ENCODE measurements around the gene TRRAP.

The TRRAP gene

GRCh38 chr7:98870121-98870651 lies 8.1 kb upstream of the TRRAP start (continued):
- no peak for TF ChIP-seq ZNF26 (tag by site-specific recombination; IDR thresholded peaks at IDR 0.05)
- TF ChIP-seq GLI2 (tag by site-specific recombination; IDR thresholded peaks at IDR 0.05; ENCODE audit: borderline replicate concordance, low read depth), result no peak
- TF ChIP-seq ZNF19 (tag by site-specific recombination; IDR thresholded peaks at IDR 0.05; ENCODE audit: low read depth), result no peak
- TF ChIP-seq ZNF529 (tag by site-specific recombination; IDR thresholded peaks at IDR 0.05; ENCODE audit: insufficient replicate concordance), result no peak
- no peak for TF ChIP-seq ZNF660 (tag by site-specific recombination; IDR thresholded peaks at IDR 0.05)
- peak; percentile 52 for TF ChIP-seq ZIC2 (tag by site-specific recombination; IDR thresholded peaks at IDR 0.05)
- TF ChIP-seq KLF10 (tag by site-specific recombination; IDR thresholded peaks at IDR 0.05), result no peak
- TF ChIP-seq ZNF426 (tag by site-specific recombination; IDR thresholded peaks at IDR 0.05), result no peak
- TF ChIP-seq ZFHX2 (tag by site-specific recombination; conservative IDR thresholded peaks at IDR 0.05), result peak; percentile 68
- TF ChIP-seq ZNF76 (tag by site-specific recombination; IDR thresholded peaks at IDR 0.05; ENCODE audit: borderline replicate concordance, low read depth), result no peak
- TF ChIP-seq TRIM28 (IDR thresholded peaks at IDR 0.05; ENCODE audit: borderline replicate concordance, low read length), result no peak
- no peak for TF ChIP-seq ZSCAN30 (tag by site-specific recombination; IDR thresholded peaks at IDR 0.05)
- TF ChIP-seq ZNF664 (tag by site-specific recombination; IDR thresholded peaks at IDR 0.05), result no peak
- no peak for TF ChIP-seq ZNF146 (tag by site-specific recombination; IDR thresholded peaks at IDR 0.05)
- TF ChIP-seq WT1 (tag by site-specific recombination; IDR thresholded peaks at IDR 0.05), result no peak
- no peak for TF ChIP-seq ZSCAN16 (tag by site-specific recombination; IDR thresholded peaks at IDR 0.05)
- TF ChIP-seq ZBTB17 (tag by site-specific recombination; IDR thresholded peaks at IDR 0.05), result peak; percentile 52; the same call in 1 of the 2 replicates
- no peak for TF ChIP-seq ZNF416 (tag by site-specific recombination; IDR thresholded peaks at IDR 0.05)
- TF ChIP-seq ZNF37A (tag by site-specific recombination; IDR thresholded peaks at IDR 0.05), result no peak
- no peak for TF ChIP-seq ZNF830 (tag by site-specific recombination; IDR thresholded peaks at IDR 0.05; ENCODE audit: low read depth)
- TF ChIP-seq CTCF (tag by site-specific recombination; IDR thresholded peaks at IDR 0.05), result no peak
- no peak for TF ChIP-seq ZNF548 (tag by site-specific recombination; IDR thresholded peaks at IDR 0.05)
- peak; percentile 75 for TF ChIP-seq ZBTB26 (tag by site-specific recombination; optimal IDR thresholded peaks at IDR 0.05)
- no peak for TF ChIP-seq ZBTB11 (tag by site-specific recombination; conservative IDR thresholded peaks at IDR 0.05; ENCODE audit: low read depth)
- TF ChIP-seq TCF7L2 (IDR thresholded peaks at IDR 0.05; ENCODE audit: borderline replicate concordance, low read depth, low read length), result no peak
- TF ChIP-seq ZNF560 (tag by site-specific recombination; IDR thresholded peaks at IDR 0.05; ENCODE audit: borderline replicate concordance), result no peak
- TF ChIP-seq ZNF513 (tag by site-specific recombination; IDR thresholded peaks at IDR 0.05), result no peak
- no peak for TF ChIP-seq ZNF280C (tag by site-specific recombination; IDR thresholded peaks at IDR 0.05)
- TF ChIP-seq HOXD13 (CRISPR knock-in tag; IDR thresholded peaks at IDR 0.05; ENCODE audit: borderline replicate concordance), result no peak
- no peak for TF ChIP-seq BCL11B (tag by site-specific recombination; IDR thresholded peaks at IDR 0.05; ENCODE audit: low read depth)

All from HEK293 (cell line).